ENCODE results near the gene SKA1.
"Not testable (repeated sequence)": the region's sequence is repeated elsewhere in the genome, so short reads cannot be mapped to it uniquely, and the experiment has no call there.

The SKA1 gene

DNA sequence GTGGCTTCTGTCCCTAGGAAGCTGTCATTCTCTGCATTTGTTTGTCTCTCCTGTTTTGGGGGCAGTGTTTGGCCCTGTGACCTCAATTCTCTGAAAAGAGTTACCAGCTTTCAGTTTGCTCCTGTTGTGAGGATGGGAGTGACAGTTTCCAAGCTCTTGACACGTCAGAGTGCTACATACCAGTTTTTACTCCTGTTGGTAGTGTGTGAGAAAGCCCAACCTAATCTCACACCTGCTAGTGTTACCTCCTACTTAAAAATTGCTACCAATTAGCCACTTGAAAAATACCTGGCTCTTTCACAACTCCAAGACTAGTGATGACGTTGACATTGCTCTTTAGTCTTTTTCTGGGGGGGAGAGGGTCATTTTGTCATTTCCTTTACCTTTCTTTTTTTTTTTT is 14.1 kb downstream of the SKA1 start:
- intact Hi-C loops (cut with DNase I): no loop called here
- DNase-seq: no peak

DNA sequence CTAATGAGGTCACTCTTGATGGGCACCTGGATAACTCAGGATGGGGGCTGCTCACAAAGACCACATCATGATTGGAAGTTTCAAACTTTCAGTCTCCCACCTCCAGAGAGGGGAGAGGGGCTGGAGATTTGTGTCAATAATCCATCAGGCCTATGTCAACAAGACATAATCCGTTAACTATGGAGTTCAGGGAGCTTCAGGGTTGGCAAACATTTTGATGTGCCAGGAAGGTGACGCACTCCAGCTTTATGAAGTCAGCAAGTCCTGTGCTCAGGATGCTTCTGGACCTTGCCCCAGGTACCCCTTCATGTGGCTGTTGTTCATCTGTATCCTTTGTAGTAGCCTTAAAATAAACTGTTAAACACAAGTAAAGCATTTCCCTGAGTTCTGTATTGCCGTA is 19.0 kb downstream of the SKA1 start:
- intact Hi-C loops (cut with DNase I): no loop called here
- DNase-seq: no peak

DNA sequence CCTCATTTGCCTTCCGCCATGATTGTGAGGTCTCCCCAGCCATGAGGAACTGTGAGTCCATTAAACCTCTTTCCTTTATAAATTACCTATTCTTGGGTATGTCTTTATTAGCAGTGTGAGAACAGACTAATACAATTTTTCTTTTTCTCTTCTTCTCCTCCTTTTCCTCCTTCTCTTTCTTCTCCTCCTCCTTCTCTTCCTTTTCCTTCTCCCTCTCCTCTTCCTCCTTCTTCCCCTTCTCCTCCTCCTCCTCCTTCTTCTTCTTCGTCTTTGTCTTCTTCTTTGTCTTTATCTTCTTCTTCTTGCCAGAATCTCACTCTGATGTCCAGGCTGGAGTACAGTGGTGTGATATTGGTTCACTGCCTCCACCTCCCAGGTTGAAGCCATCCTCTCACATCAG is 20.2 kb downstream of the SKA1 start:
- no peak for DNase-seq
- intact Hi-C loops (cut with DNase I): no loop called here

DNA sequence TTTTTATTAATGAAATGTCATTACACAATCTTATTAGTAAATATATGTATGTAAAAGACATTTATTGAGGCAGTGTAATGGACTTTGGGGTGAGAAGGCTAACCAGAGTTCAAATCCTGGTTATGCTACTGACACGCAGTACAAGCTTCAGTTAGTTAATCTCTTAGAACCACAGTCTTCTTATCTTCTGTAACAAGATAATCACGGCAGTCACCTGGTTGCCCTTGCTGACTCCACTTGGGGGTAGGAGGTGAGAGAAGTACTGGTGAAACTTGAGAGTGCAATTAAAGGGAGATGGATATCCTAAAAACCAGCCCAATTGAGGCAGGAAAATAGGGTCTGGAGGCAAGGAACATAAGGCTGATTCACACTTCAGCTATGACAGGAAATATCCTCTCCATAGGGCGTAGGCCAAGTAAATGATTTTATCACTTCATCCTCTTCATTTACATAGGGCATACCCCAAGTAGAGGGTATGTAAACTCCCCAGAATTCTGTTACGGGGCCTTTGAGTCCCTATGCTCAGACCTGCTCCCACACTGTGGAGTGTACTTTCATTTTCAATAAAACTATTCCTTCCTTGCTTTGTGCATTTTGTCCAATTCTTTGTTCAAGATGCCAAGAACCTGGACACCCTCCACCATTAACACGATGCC is 21.3 kb downstream of the SKA1 start:
- intact Hi-C loops (cut with DNase I): no loop called here
- DNase-seq: no peak

DNA sequence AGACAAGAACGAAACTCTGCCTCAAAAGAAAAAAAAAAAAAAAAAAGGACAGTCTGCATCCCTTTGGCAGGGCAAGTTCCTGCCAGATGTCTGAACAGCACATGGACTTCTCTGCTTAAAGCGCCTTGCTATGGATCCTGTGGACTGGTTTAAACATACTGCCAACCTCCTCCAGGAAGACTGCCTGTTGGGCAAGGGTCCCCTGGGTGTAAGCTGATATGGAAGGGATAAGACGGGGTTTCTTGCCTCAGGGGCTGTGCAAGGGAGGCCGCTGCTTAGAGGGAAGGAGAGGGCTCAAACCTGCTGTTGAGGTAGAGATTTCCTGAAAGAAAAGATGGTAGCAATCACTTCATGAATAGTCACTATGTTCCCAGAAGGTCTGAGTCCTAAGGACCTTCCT is 22.2 kb downstream of the SKA1 start:
- intact Hi-C loops (cut with DNase I): no loop called here
- DNase-seq: no peak

DNA sequence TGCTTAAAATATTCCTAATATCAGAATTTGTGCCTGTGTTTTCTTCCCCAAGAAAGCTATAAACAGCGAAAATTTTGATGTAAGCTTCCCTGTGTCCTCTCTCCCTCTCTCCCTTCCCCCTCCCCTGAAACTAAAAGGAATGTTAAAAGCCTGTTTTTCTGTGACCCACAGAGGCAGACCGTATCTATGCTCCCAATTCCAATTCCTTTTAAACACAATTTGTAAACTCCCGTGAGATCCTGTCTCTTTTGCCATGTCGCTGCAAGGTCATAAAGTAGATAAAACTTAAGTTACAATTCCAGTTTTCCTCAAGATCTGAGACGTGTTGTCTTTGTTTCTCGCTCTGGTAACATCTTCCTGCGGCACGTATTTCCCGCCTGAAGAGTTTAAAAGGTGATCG is 23.3 kb downstream of the SKA1 start:
- DNase-seq: no peak
- intact Hi-C loops (cut with DNase I): no loop called here

DNA sequence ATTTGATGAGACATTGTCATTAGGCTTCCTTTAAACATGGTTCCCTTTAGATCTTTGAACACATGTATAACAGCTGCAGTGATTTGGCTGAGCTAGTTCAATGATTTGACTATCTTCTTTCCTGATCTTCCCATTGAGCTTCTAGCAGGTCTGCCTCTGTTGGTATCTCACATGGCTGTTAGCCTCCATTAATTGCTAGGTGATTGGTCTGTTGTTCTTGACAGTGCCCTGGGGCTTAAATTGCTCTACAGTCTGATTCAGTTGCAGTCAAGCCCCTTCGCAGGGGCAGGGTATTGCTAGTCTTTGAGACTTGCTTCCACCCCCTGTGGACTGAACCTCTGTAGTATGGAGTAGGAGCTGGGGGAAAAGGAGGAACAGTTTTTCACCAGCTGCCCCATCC is 24.1 kb downstream of the SKA1 start:
- no peak for DNase-seq
- intact Hi-C loops (cut with DNase I): no loop called here

DNA sequence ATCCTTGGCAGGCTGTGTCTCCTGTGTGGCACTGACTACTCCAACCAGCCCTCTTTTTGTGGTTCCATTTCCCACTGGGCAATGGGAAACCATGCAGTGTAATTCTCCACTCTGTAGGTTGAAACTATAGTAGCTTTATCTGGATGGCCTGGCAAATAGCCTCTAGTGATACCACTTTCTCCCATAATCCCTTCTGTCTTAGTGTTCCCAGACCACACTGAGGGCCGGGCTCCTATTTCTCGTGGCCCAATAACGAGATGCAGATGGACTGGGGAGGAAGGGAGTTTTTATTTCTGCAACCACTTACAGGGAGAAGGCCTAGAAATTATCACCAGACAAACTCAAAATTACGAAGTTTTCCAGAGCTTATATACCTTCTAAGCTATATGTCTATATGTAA is 24.7 kb downstream of the SKA1 start:
- DNase-seq: no peak
- intact Hi-C loops (cut with DNase I): no loop called here

DNA sequence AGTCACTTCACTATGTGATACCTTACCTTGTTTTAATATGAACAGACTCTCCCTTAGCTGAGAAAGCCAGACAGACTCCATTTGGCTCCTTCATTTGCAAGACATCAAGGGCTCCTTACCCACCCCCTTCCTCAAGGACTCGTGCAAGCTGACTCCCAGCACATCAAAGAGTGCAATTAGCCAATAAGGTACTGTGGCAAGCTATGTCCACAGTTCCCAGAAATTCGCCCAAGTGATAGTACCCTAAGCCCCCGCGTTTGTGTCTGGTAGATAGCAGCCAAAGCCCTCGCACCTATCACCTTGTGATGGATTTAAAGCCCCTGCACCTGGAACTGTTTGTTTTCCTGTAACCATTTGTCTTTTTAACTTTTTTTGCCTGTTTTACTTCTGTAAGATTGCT is 25.6 kb downstream of the SKA1 start:
- intact Hi-C loops (cut with DNase I); DNase-seq: not testable (repeated sequence)

DNA sequence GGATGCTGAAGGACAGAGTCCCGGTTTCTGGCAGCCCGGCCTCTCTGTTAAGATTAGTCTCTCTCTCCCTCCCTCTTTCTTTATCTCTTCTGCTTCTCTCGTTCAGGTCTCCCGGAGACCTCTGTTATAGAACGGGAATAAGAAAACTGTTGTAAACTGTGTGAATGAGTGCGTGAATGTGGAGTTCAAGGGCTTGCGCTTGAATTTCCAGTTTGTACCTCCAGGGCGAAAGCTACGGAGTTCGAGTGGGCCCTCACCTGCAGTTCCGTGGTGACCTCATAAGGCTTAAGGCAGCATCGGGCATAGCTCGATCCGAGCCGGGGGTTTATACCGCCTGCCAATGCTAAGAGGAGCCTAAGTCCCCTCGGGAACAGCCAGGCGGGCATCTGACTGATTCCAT is 26.4 kb downstream of the SKA1 start:
- DNase-seq: no peak
- intact Hi-C loops (cut with DNase I): no loop called here

DNA sequence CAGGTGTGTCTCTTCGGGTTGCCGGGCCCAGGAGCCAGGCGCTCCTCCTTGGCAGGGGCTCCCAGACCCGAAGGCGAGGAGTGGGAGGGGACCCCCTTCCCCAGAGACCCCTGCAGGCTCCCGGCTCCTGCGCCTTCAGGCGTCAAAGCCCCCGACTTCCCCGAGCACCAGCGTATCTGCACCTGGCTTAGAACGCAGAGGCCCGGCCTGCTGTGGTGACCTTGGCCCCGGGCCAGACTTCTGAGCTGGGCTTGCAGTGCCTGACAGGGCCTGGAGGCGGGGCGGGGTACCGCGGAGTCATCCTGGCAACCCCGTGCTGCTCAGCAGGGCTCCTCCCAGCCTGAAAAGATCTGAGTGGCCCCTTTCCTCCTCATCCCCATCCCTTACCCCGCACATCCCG is 27.0 kb downstream of the SKA1 start:
- intact Hi-C loops (cut with DNase I): no loop called here
- peak in 3 of 10 donors; percentile 13 to 75 (median 66) for DNase-seq

DNA sequence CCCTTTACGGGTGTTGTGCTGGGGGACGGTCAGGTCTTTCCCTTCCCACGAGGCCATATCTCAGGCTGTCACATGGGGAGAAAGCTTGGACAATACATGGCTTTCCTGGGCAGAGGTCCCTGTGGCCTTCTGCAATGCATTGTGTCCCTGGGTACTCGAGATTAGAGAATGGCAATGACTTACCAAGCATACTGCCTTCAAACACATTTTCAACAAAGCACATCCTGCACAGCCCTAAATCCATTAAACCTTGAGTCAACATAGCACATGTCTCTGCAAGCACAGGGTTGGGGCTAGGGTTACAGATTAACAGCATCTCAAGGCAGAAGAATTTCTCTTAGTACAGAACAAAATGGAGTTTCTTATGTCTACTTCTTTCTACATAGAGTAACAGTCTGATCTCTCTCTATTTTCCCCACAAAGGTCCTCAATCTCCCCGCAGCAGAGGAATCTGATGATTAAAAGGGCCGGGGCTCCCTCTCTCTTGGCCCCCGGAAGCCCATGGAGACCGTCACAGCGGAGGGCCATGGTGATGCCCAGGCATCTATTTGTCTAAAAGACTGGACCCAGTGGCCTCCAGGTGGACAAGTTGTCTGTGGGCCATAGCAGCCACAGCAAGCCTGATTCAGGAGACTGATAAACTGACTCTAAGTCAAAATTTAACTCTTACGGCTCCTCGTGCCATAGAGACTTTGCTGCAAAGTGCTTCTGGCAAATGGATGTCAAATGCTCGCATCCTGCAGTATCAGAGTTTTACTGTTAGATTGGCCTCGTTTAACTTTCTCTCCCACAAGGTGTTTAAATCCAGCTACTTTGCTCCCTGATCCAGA is 30.1 kb downstream of the SKA1 start:
- intact Hi-C loops (cut with DNase I); DNase-seq: not testable (repeated sequence)

DNA sequence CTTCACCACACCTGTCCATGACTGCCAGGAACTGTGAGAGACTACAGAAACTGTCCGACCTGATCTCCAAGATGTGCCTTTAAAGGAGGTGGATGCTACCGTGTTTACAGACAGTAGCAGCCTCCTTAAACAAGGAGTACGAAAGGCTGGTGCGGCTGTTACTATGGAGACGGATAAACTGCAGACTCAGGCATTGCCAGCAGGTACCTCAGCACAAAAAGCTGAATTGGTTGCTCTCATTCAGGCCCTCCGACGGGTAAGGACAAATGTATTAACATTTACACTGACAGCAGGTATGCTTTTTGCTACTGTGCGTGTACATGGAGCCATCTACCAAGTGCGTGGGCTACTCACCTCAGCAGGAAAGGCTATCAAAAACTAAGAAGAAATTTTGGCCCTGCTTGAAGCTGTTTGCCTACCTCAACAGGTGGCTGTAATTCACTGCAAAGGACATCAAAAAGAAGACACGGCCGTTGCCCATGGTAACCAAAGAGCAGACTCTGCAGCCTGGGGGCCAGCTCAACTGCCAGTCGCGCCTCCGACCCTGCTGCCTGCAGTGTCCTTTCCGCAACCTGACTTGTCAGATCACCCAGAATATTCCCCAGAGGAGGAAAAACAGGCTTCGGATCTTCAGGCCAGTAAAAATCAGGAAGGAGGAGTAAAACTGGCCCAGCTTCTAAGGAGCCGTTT is 30.9 kb downstream of the SKA1 start:
- peak in 2 of 10 donors; percentile 5 to 56 for DNase-seq

DNA sequence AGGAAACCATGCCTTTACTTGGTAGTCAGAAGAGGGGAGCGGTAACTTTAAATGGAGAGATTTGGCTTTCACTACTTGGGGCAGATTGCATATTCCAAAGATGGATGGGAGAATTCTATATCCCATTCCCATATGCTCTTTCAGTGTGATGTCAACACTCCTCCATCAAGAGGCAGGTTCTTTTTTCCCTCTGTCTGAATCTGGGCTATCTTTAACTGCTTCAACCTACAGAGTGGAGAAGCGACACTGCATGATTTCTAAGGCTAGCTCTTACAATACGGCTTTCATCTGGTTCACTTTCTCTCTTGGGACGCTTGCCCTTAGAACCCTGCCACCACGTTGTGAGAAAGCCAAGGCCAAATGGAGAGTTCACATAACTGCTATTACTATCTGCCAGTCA is 34.4 kb downstream of the SKA1 start:
- DNase-seq: no peak
- intact Hi-C loops (cut with DNase I): no loop called here

More for the DNA sequence above, 30.9 kb downstream of the SKA1 start:
- intact Hi-C loops (cut with DNase I): no loop called here

DNA sequence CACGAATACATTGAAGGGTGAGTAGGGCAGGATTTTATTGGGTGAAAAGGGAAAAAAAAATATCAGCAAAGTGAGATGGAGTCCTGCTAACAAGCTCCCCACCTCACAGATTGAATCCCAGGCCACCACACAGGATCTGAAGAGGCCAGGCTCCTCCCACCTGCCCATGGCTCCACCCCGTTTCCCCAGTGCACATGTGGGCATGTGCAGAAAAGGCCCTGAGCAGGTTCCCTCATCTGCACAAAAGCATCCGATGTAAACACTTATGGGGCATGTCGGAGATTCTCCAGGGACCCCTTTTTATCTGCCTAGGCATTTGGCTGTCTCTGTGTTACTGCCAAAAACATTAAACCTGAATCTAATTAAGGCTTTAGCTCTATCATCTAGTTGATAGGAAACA is 35.2 kb downstream of the SKA1 start:
- intact Hi-C loops (cut with DNase I): no loop called here

DNA sequence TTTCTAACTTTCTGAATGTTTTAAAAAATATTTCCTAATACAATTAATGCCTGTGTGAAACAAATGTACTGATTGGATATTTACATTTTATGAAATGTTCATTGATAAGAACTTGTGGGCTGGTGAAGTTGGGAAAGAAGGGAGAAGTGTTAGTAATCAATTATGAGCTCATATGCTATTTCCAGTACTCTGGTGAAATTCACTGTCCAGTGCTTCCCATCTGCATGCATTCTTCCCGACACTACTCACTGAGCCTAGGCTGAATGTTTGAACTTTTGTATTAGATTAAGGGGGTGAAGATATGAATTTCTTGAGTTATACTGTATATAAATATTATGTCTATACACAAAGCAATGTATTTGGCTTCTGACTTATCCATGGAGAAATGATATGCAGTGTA is 36.0 kb downstream of the SKA1 start:
- DNase-seq: no peak
- intact Hi-C loops (cut with DNase I): no loop called here

More for the DNA sequence above, 35.2 kb downstream of the SKA1 start:
- DNase-seq: no peak

DNA sequence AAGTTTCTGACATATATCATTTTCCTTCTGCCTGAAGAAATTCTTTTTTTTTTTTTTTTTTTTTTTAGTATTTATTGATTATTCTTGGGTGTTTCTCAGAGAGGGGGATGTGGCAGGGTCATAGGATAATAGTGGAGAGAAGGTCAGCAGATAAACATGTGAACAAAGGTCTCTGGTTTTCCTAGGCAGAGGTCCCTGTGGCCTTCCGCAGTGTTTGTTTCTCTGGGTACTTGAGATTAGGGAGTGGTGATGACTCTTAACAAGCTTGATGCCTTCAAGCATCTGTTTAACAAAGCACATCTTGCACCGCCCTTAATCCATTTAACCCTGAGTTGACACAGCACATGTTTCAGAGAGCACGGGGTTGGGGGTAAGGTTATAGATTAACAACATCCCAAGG is 42.0 kb downstream of the SKA1 start:
- DNase-seq; intact Hi-C loops (cut with DNase I): not testable (repeated sequence)

DNA sequence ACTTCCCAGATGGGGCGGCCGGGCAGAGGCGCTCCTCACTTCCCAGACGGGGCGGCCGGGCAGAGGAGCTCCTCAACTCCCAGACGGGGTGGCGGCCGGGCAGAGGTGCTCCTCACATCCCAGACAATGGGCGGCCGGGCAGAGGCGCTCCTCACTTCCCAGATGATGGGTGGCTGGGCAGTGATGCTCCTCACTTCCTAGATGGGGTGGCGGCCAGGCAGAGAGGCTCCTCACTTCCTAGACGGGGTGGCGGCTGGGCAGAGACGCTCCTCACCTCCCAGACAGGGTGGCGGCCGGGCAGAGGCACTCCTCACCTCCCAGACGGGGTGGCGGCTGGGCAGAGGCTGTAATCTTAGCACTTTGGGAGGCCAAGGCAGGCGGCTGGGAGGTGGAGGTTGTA is 42.9 kb downstream of the SKA1 start:
- intact Hi-C loops (cut with DNase I): not testable (repeated sequence)
- DNase-seq: peak in 1 of 10 donors; percentile 64

DNA sequence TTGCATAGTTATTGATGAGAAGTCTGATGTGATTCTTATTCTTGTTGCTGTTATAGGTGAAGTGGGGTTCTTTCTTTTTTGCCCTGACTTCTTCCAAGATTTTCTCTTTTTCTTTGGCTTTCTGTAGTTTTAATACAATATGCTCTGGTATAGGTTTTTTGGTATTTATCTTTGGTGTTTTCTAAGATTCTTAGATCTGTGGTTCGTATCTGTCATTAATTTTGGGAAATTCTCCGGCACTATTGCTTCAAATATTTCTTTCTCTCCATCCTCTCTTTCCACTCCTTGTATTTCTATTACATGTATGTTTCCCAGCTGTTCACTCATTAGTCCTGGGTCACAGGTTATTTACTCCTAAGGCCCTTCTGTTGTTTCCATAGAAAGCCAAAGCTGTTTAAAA is 43.8 kb downstream of the SKA1 start:
- intact Hi-C loops (cut with DNase I): no loop called here
- DNase-seq: no peak

DNA sequence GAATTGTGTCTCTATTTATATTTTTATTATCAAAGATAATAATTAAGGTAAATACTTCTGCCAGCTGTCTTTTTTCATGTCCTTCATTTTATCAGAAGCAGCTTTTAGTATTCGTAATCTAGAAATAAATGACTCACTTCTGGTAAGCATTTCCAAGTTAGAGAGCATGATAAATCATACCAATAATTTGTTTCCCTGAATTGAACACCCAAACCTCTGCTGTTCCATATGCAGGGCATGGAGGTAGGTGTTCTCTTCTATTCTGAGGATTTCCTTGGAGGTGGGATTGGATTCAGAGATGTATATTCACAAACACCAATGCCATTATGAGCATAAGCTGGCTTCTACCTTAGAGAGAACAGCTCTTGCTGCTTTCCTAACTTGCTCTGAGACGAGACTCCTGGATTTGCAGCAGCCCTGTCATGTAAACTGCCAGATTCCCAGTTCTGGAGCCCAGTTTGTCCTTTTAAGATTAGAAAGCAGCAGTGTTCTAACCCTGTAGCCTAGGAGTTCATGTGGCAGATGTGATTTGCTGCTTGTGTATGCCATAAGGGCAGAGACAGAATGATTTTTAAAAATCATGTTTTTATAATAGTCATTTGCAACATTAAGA is 47.5 kb downstream of the SKA1 start:
- no peak for DNase-seq
- intact Hi-C loops (cut with DNase I): no loop called here
